HEK293 (cell line): ENCODE measurements around the gene ARHGDIA.
A peak's percentile ranks its signal among the peaks of the same experiment; 100 is the strongest.

Experiments
- CTCF ChIA-PET: fragments of 350-600 bp; formaldehyde crosslinking; extraction: SDS; loops from one replicate; lab custom pipeline; 2021; ENCODE audit warnings: antibody characterized with exemption; lab: Yijun Ruan, JAX
- POLR2A ChIA-PET: fragments of 300-600 bp; formaldehyde crosslinking; extraction: SDS; loops from one replicate; lab custom pipeline; 2020; ENCODE audit warnings: antibody characterized with exemption, inconsistent platforms; lab: Yijun Ruan, JAX
- H3K27ac ChIP-seq: fragments of 200-500 bp; sonication (Bioruptor generic); 2 replicates; pipeline ENCODE4 v1.5.1; 2014; ENCODE audit warnings: low read depth, low read length, control low read depth, inconsistent platforms; ENCODE audit errors: extremely low read depth
- H3K36me3 ChIP-seq, 2 experiments: fragments of 200-500 bp in 1 of 2; sonication (Bioruptor generic) in 1 of 2; 1 replicate in 1 of 2; 2 replicates in 1 of 2; pipeline ENCODE4 v1.5.1; 2014 to 2017; ENCODE audit warnings: inconsistent platforms in 2 of 2, low read length in 2 of 2; ENCODE audit not compliant: control insufficient read depth in 2 of 2, insufficient read depth in 1 of 2
- H3K4me1 ChIP-seq: fragments of 200-500 bp; sonication (Bioruptor generic); 2 replicates; pipeline ENCODE4 v1.5.1; 2014; ENCODE audit warnings: mild to moderate bottlenecking, low read length, inconsistent platforms; ENCODE audit not compliant: control insufficient read depth, insufficient read depth
- H3K4me3 ChIP-seq: 2 replicates; pipeline ENCODE4 v1.5.1; 2011; ENCODE audit warnings: low read depth, mild to moderate bottlenecking, control low read depth, low read length, moderate library complexity
- H3K9me3 ChIP-seq: fragments of 200-500 bp; sonication (Bioruptor generic); 2 replicates; pipeline ENCODE4 v1.5.1; 2014; ENCODE audit warnings: low read depth, low read length, inconsistent platforms; ENCODE audit not compliant: control insufficient read depth, insufficient read depth
- REST ChIP-seq: fragments of 450-650 bp; formaldehyde crosslinking; IDR thresholded peaks from 2 replicates; pipeline ENCODE4 v1.5.1; 2016; ENCODE audit warnings: missing biosample characterization, missing genetic modification characterization
- SALL2 ChIP-seq: fragments of 450-650 bp; formaldehyde crosslinking; IDR thresholded peaks from 2 replicates; pipeline ENCODE4 v1.5.0; 2017; ENCODE audit warnings: missing biosample characterization, mild to moderate bottlenecking, missing genetic modification characterization, borderline replicate concordance
- ZBTB6 ChIP-seq: fragments of 450-650 bp; formaldehyde crosslinking; IDR thresholded peaks from 2 replicates; pipeline ENCODE4 v1.5.1; 2017; ENCODE audit warnings: missing biosample characterization, missing genetic modification characterization
- ZBTB8A ChIP-seq: fragments of 450-650 bp; formaldehyde crosslinking; IDR thresholded peaks from 2 replicates; pipeline ENCODE4 v1.5.1; 2016; ENCODE audit warnings: missing biosample characterization, missing genetic modification characterization
- ZFP69B ChIP-seq: fragments of 450-650 bp; formaldehyde crosslinking; IDR thresholded peaks from 2 replicates; pipeline ENCODE4 v1.5.1; 2016; ENCODE audit warnings: missing biosample characterization, missing genetic modification characterization
- ZNF140 ChIP-seq: fragments of 450-650 bp; formaldehyde crosslinking; IDR thresholded peaks from 2 replicates; pipeline ENCODE4 v1.5.1; 2016; ENCODE audit warnings: missing biosample characterization, missing genetic modification characterization
- ZNF223 ChIP-seq: fragments of 450-650 bp; formaldehyde crosslinking; IDR thresholded peaks from 2 replicates; pipeline ENCODE4 v1.5.1; 2016; ENCODE audit warnings: missing biosample characterization, missing genetic modification characterization
- ZNF248 ChIP-seq: fragments of 450-650 bp; formaldehyde crosslinking; IDR thresholded peaks from 2 replicates; pipeline ENCODE4 v1.5.1; 2017; ENCODE audit warnings: missing biosample characterization, missing genetic modification characterization
- ZNF362 ChIP-seq: fragments of 450-650 bp; formaldehyde crosslinking; IDR thresholded peaks from 2 replicates; pipeline ENCODE4 v1.5.1; 2016; ENCODE audit warnings: missing biosample characterization, missing genetic modification characterization
- ZNF701 ChIP-seq: fragments of 450-650 bp; formaldehyde crosslinking; IDR thresholded peaks from 2 replicates; pipeline ENCODE4 v1.5.1; 2016; ENCODE audit warnings: missing biosample characterization, missing genetic modification characterization
- TF ChIP-seq, protein P1 (sequence below): fragments of 450-650 bp; formaldehyde crosslinking; IDR thresholded peaks from 2 replicates; pipeline ENCODE4 v1.5.1; 2017; ENCODE audit warnings: missing biosample characterization, missing genetic modification characterization

The ARHGDIA gene

GRCh38 chr17:81903896-81904599 lies 32.9 kb upstream of the ARHGDIA start (continued):
- TF ChIP-seq REST (tag by site-specific recombination) (no peak), ZBTB8A (tag by site-specific recombination) (no peak), SALL2 (tag by site-specific recombination) (no peak), ZBTB6 (tag by site-specific recombination) (no peak), ZFP69B (tag by site-specific recombination) (no peak), ZNF362 (tag by site-specific recombination) (no peak), ZNF248 (tag by site-specific recombination) (no peak)
- TF ChIP-seq, protein P1, sequence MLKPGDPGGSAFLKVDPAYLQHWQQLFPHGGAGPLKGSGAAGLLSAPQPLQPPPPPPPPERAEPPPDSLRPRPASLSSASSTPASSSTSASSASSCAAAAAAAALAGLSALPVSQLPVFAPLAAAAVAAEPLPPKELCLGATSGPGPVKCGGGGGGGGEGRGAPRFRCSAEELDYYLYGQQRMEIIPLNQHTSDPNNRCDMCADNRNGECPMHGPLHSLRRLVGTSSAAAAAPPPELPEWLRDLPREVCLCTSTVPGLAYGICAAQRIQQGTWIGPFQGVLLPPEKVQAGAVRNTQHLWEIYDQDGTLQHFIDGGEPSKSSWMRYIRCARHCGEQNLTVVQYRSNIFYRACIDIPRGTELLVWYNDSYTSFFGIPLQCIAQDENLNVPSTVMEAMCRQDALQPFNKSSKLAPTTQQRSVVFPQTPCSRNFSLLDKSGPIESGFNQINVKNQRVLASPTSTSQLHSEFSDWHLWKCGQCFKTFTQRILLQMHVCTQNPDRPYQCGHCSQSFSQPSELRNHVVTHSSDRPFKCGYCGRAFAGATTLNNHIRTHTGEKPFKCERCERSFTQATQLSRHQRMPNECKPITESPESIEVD (tag by site-specific recombination) = no peak
- TF ChIP-seq, all 188 proteins: peak for 0

- TF ChIP-seq ZNF701 (tag by site-specific recombination) (no peak), ZNF140 (tag by site-specific recombination) (no peak), ZNF223 (tag by site-specific recombination) (no peak), REST (tag by site-specific recombination) (peak; percentile 67)
- Histone ChIP-seq H3K4me1 (no peaks in the 10 kb centered on the region), H3K4me3 (no peak overlapping the region), H3K9me3 (no peaks in the 10 kb centered on the region), H3K36me3 (peaks cover under 1 to 75% of the 10 kb centered on the region in 2 experiments; a peak in 1 of 3 replicates), H3K27ac (no peak overlapping the region)
- POLR2A ChIA-PET = interaction anchor here (0.6 to 1.1 kb wide), 2 partner anchors 21 to 23 kb away, joined by 3 to 4 read pairs; no protein-coding TSS in a partner anchor
- CTCF ChIA-PET = no interaction called here
Measured at GRCh38 chr17:81903415-81903831, 32.3 kb upstream of the ARHGDIA start.
